ENCODE results near the gene RBM11.
A peak's percentile ranks its signal among the peaks of the same experiment; 100 is the strongest.
"Not testable (repeated sequence)": the region's sequence is repeated elsewhere in the genome, so short reads cannot be mapped to it uniquely, and the experiment has no call there.

The RBM11 gene

GRCh38 chr21:14215971-14216641 lies at the start of gene RBM11:
Gene RBM11, plus strand, starts transcription at chr21:14216157. Its CDS starts 30 bp downstream, at chr21:14216187.
- peak; percentile 44 to 63 for DNase-seq (ENCODE audit: low read depth in 1 of 2, low spot score in 1 of 2)

DNA sequence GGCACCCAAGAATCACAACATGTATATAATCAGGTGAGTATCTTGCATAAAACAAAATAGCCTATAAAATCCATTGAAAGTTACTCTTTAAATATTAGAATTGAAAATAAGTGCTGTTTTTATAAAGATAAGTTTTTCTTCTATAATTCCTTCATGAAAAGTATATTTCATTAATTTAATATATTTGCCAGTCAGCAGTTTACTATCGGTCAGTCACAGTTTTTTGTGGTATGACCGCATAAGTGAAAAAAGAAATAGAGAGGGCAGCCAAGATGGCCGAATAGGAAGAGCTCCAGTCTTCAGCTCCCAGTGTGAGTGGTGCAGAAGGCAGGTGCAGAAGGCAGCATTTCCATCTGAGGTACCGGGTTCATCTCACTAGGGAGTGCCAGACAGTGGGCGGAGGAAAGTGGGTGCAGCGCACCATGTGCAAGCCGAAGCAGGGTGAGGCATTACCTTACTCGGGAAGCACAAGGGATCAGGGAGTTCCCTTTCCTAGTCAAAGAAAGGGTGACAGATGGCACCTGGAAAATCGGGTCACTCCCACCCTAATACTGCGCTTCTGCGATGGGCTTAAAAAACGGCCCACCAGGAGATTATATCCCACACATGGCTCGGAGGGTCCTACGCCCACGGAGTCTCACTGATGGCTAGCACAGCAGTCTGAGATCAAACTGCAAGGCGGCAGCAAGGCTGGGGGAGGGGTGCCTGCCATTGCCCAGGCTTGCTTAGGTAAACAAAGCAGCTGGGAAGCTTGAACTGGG lies 49.3 kb upstream of the RBM11 start:
- not testable (repeated sequence) for DNase-seq (ENCODE audit: low read depth in 1 of 2, low spot score in 1 of 2)

DNA sequence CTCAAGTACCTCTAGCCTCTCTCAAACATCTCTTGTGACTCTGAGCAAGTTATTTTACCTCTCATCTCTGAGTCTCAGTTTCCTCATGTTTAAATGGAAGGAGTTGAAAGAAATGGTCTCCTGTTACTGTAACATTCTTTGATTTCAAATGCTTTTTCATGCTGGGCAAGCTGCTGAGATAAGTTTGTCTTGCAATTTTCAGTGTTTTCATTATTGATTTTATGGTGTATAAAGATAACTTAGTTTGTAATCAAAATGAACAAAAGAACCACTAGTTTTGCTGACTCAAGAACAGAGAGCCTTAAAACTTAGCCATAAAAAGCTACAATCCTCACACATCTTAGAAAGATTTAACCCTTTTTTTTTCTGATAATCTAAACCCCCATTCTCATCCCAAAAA lies 9.7 kb upstream of the RBM11 start:
- DNase-seq (ENCODE audit: low read depth in 1 of 2, low spot score in 1 of 2), result no peak

GRCh38 chr21:14210738-14211137 lies 5.2 kb upstream of the RBM11 start, which contains the start of gene LIPI:
Gene LIPI, minus strand, starts transcription at chr21:14210955. Its CDS starts 110 bp downstream, at chr21:14210845.
- no peak for DNase-seq (ENCODE audit: low read depth in 1 of 2, low spot score in 1 of 2)

GRCh38 chr21:14213164-14213563 lies 2.8 kb upstream of the RBM11 start:
- DNase-seq (ENCODE audit: low read depth in 1 of 2, low spot score in 1 of 2), result no peak

DNA sequence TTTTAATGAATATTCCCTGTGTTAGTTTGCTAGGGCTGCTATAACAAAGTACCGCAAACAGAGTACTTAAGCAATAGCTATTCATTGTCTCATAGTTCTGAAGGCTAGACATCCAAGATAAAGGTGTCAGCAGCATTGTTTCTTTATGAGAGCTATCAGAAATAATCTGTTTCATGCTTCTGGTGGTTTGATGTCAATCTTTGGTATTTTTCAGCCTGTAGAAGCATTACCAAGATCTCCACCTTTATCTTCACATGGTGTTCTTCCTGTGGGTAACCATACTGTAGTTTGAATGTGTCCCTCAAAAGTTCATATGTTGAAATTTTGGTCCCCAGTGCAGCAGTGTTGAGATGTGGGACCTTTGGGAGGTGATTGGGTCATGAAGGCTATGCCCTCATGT lies 7.4 kb downstream of the RBM11 start:
- no peak for DNase-seq (ENCODE audit: low read depth in 1 of 2, low spot score in 1 of 2)

GRCh38 chr21:14229399-14229798 lies 13.4 kb downstream of the RBM11 start:
- no peak for DNase-seq (ENCODE audit: low read depth in 1 of 2, low spot score in 1 of 2)

DNA sequence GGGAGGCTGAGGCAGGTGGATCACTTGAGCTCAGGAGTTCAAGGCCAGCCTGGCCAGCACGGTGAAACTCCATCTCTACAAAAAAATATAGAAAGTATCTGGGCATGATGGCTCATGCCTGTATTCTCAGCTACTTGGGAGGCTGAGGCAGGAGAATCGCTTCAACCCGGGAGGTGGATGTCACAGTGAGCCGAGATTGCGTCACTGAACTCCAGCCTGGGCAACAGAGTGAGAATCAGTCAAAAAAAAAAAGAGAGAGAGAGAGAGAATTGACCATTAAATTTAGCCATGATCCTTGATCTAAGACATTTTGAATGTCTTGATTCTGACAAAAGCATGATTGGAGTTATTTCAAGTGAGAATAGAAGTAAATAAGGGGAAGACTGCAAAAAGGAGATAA lies 19.1 kb downstream of the RBM11 start:
- DNase-seq (ENCODE audit: low read depth in 1 of 2, low spot score in 1 of 2), result no peak

DNA sequence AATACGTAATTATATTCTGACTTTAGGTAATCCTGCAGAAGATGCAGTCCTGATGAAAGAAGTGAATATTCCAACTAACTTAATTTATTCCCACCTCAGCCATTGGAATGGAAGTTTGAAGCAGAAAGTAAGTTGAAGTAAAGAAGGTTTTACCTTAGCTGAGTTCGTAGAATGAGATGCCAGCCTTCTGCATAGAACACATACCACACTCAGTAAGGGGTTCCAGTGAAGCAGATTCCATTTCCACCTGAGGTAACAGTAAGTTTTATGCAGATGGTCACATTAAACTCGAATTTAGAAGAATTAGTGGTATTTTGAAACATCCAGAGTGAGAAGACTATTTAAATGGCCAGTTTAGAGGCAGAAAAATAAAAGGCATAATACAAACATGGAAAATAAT lies 20.2 kb downstream of the RBM11 start:
- no peak for DNase-seq (ENCODE audit: low read depth in 1 of 2, low spot score in 1 of 2)

- DNase-seq (ENCODE audit: low read depth in 1 of 2, low spot score in 1 of 2), result no peak
These were observed 23.3 kb downstream of the RBM11 start for GRCh38 chr21:14239281-14239680.

- no peak for DNase-seq (ENCODE audit: low read depth in 1 of 2, low spot score in 1 of 2)
These were observed 25.3 kb downstream of the RBM11 start for GRCh38 chr21:14241297-14241696.

DNA sequence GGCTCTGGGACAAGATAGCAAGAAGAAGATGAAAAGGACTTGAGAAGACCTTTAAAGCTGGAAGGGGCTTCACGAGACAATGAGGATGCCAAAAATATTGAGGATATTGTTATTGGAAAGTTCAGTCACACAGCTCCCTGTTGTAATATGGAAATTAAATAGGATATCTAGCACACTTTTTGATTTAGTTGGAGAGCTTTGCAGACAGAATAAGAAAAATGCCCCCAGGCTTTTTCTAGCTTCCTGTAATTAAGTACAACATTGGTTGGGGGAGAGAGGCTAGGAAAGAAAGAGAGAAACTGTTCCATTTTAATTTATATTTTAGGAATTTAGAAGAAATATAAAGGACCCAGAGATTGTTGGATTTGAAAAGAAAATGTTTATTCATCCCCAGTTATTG lies 27.5 kb downstream of the RBM11 start:
- DNase-seq (ENCODE audit: low read depth in 1 of 2, low spot score in 1 of 2), result no peak

DNA sequence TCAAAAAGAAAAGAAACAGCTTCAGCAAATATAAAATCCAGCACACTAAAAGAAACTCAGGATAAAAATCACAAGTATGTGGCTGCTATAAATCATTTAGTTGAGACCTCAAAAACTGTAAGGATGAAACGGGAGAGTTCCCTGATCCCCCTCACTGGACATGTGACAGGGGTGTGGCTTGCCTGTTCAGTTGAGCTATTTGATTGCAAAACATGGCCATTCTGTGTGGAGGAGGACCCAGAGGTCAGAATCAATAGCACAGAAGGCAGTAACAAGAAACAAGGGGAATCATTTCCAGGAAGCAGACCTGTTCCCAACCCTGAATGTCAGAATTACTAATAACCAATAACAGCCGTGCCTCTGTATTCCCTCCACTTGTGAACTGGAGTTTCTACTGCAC lies 27.9 kb downstream of the RBM11 start:
- no peak for DNase-seq (ENCODE audit: low read depth in 1 of 2, low spot score in 1 of 2)

- DNase-seq (ENCODE audit: low read depth in 1 of 2, low spot score in 1 of 2), result no peak
These were observed 29.0 kb downstream of the RBM11 start for GRCh38 chr21:14244911-14245310.

DNA sequence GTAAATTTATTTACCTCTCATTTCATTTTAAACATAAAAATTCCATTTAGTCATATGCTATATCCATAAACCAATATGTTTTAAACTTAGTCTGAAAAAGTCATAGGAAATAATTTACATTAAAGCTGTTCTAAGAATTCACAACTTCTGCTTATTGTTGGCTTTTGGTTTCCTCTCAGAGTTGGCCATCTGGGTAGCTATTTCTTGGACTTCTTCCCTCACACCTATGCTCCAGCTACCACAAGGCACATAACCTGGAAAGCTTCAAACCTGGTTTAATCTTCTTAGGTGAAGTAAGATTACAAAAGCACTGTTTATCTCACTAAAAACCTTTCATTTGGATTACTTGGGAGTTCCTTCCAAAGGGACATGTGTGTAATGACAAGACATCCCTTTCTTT lies 29.8 kb downstream of the RBM11 start:
- DNase-seq (ENCODE audit: low read depth in 1 of 2, low spot score in 1 of 2), result no peak

DNA sequence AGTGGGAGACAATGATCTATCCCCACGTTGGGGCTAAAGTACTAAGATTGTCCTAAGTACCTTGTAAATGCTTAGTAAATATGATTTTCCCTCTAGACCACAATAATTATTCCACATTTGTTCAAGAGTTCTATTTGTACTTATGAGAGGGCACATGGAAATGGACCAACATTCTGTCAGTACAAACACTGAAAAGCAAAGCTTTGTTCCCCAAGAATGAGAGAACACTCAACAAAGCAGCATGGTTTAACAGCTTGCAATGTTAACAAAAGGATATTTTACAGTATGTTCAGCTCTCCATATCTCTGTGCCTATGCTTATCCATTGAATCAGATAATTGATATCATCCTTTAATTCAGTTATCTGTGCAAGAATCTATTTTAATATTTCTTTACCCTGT lies 35.4 kb downstream of the RBM11 start:
- DNase-seq (ENCODE audit: low read depth in 1 of 2, low spot score in 1 of 2), result no peak

DNA sequence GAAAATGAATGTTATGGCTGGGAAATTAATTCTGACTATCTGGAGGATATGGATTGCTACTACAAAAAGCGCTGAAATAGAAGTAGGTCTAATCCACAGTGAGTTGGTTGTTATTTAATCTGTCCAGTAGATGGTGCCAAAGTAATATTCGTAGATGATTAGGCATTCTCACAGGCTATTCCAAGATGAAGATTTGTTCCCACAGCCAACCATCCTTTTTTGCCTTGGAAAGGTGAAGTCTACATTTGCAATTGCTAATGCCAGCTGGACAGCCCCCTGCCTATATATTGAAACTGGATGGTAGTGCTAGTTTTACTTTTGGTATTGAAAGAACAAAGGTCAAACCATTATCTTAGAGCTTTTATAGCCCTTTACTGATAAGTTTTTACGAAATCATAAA lies 43.8 kb downstream of the RBM11 start:
- no peak for DNase-seq (ENCODE audit: low read depth in 1 of 2, low spot score in 1 of 2)

GRCh38 chr21:14260174-14260764 lies 44.3 kb downstream of the RBM11 start:
- no peak for DNase-seq (ENCODE audit: low read depth in 1 of 2, low spot score in 1 of 2)

- no peak for DNase-seq (ENCODE audit: low read depth in 1 of 2, low spot score in 1 of 2)
These were observed 46.1 kb downstream of the RBM11 start for GRCh38 chr21:14262039-14262438.

DNA sequence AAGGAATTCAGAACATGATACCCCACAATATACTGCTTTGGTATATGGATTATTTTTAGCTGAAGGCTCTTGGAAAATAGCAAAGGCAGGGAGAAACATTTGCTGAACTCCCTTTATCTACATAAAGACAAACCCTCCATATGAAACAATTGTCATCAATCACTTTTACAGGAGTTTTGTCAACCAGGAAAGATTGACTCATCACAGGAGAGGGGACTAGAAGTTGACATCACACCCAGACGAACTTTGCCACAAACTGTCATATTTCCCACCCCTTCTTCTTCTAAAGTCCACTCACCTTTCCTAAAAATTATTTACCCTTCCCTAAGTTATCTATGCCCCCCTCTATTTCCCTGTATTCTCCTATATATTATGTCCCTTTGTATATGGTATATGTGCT lies 47.9 kb downstream of the RBM11 start:
- DNase-seq (ENCODE audit: low read depth in 1 of 2, low spot score in 1 of 2), result no peak

DNA sequence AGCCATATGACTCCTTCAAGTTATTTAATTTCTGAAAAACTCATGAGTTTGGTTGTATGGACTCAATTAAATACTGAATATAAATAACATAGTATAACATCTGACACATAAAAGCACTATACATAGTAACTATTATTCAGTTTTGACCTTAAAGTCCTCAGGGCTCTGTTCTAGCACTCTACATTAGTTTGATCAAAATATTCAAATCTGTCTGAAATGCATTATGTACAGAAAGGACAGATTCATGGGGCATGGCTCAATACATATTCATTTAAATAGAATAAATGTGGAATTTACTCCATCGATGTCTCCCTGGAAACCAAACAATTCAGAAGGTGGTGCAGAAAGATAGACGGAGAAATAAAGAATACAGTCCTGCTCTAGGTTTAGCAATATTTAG lies 49.1 kb downstream of the RBM11 start:
- DNase-seq (ENCODE audit: low read depth in 1 of 2, low spot score in 1 of 2), result no peak

GRCh38 chr21:14267076-14267475 lies 51.1 kb downstream of the RBM11 start:
- DNase-seq (ENCODE audit: low read depth in 1 of 2, low spot score in 1 of 2), result no peak
